Natural killer cell (primary cell): ENCODE measurements around the gene ADGRE3. TPM values are rescaled to one million over a fixed set of nuclear protein-coding genes. Genes with fewer than 3 reads are reported as not detected.
"Not testable (repeated sequence)": the region's sequence is repeated elsewhere in the genome, so short reads cannot be mapped to it uniquely, and the experiment has no call there.

Experiments
- ATAC-seq, 3 donors: fragments of 150-1000 bp in 2 of 3; fragments of 200-7000 bp in 1 of 3; cut with Tn5 transposase; 1 replicate in 1 of 3; 2 replicates in 2 of 3; pipeline ENCODE4 v1.10.0; 2021; ENCODE audit warnings: mild to moderate bottlenecking in 2 of 3, moderate library complexity in 2 of 3
- DNase-seq, 2 donors: peaks; one replicate each; pipeline versions ENCODE4 v3.0.0 to v3.0.0-alpha.2; 2013 to 2021; ENCODE audit warnings: mixed read lengths in 1 of 2
- H3K27ac ChIP-seq: one replicate; pipeline ENCODE4 v1.5.1; 2013; ENCODE audit warnings: mild to moderate bottlenecking, low read length
- H3K27me3 ChIP-seq: one replicate; pipeline ENCODE4 v1.6.1; 2013; ENCODE audit warnings: low read length; ENCODE audit not compliant: control insufficient read depth, insufficient read depth
- H3K36me3 ChIP-seq: one replicate; pipeline ENCODE4 v1.6.1; 2013; ENCODE audit warnings: low read length; ENCODE audit not compliant: control insufficient read depth, insufficient read depth
- H3K4me1 ChIP-seq: one replicate; pipeline ENCODE4 v1.6.1; 2013; ENCODE audit warnings: low read length; ENCODE audit not compliant: control insufficient read depth, insufficient read depth
- H3K4me3 ChIP-seq: one replicate; pipeline ENCODE4 v1.5.1; 2013; ENCODE audit warnings: low read length
- H3K9me3 ChIP-seq: one replicate; pipeline ENCODE4 v1.6.1; 2013; ENCODE audit warnings: low read length; ENCODE audit not compliant: control insufficient read depth, insufficient read depth
- H3K27ac Mint-ChIP-seq, 2 donors: one replicate each; pipeline ENCODE4 v1.8.0; 2022; ENCODE audit warnings: mild to moderate bottlenecking in 2 of 2, mixed read lengths in 2 of 2, moderate library complexity in 1 of 2
- H3K27me3 Mint-ChIP-seq, 2 donors: one replicate each; pipeline ENCODE4 v1.8.0; 2022; ENCODE audit warnings: low read depth in 2 of 2, mixed read lengths in 2 of 2
- H3K36me3 Mint-ChIP-seq: one replicate; pipeline ENCODE4 v1.8.0; 2022; ENCODE audit warnings: mixed read lengths
- H3K4me1 Mint-ChIP-seq, 2 donors: one replicate each; pipeline ENCODE4 v1.8.0; 2022; ENCODE audit warnings: mixed read lengths in 2 of 2
- H3K4me3 Mint-ChIP-seq: one replicate; pipeline ENCODE4 v1.8.0; 2022; ENCODE audit warnings: mild to moderate bottlenecking, moderate library complexity, mixed read lengths
- H3K9me3 Mint-ChIP-seq, 2 donors: one replicate each; pipeline ENCODE4 v1.8.0; 2022; ENCODE audit warnings: mixed read lengths in 2 of 2
- CTCF ChIP-seq: fragments of 200-600 bp; IDR thresholded peaks from one replicate; pipeline ENCODE4 v1.8.0; 2022; ENCODE audit warnings: antibody characterized with exemption
- WGBS: methylation state at CpG from one replicate; pipeline ENCODE4 v1.1.7; 2013; ENCODE audit warnings: missing lambda C conversion rate; ENCODE audit not compliant: insufficient coverage; 5-methylcytosine and 5-hydroxymethylcytosine counted together
- intact Hi-C: fragments of 100-400 bp; cut with micrococcal nuclease; formaldehyde crosslinking; loops from one replicate; pipeline ENCODE4 v1.14.2; 2022
- total RNA-seq, 4 donors: library from RNA; stranded (reverse); fragments of 120-200 nt in 1 of 4; gene quantifications; one replicate each; pipeline versions ENCODE4 v1.2.3 to v1.2.4, GENCODE V29; 2013 to 2022

Gene ADGRE3
- total RNA-seq, 3 donors from 2014 or later (not counting 1 experiment from before 2014, with no cell fraction given) = 0.59 to 9.1 (median 1.0) TPM

GRCh38 chr19:14612657-14613056 is 62.0 kb downstream of the ADGRE3 start:
- no peaks in the 10 kb centered on the region for H3K27me3 ChIP-seq
- DNase-seq (no peak), ATAC-seq (no peak)
- H3K4me3 ChIP-seq = no peak overlapping the region
- H3K27ac ChIP-seq = peak overlapping the region; percentile 75
- Mint-ChIP-seq H3K9me3 (no peaks in the 10 kb centered on the region), H3K27ac (no peak overlapping the region), H3K4me1 (no peaks in the 10 kb centered on the region), H3K4me3 (no peak overlapping the region), H3K27me3 (peaks cover 6 to 9% of the 10 kb centered on the region in 2 donors), H3K36me3 (no peaks in the 10 kb centered on the region)
- no peaks in the 10 kb centered on the region for H3K36me3 ChIP-seq
- WGBS = 96% methylated on average over 4 of the region's 4 CpGs
- no peaks in the 10 kb centered on the region for H3K9me3 ChIP-seq
- peaks cover 17% of the 10 kb centered on the region for H3K4me1 ChIP-seq
- TF ChIP-seq CTCF = no peak
- intact Hi-C loops = no loop called here

GRCh38 chr19:14612242-14612641 is 62.4 kb downstream of the ADGRE3 start:
- H3K36me3 Mint-ChIP-seq, H3K36me3 ChIP-seq, H3K4me3 Mint-ChIP-seq, H3K27me3 Mint-ChIP-seq, H3K4me1 Mint-ChIP-seq, intact Hi-C loops, H3K27ac Mint-ChIP-seq, DNase-seq, H3K9me3 Mint-ChIP-seq, H3K9me3 ChIP-seq, H3K27me3 ChIP-seq, H3K4me3 ChIP-seq, H3K27ac ChIP-seq, ATAC-seq: not testable (repeated sequence)
- peaks cover 17% of the 10 kb centered on the region for H3K4me1 ChIP-seq
- WGBS = 85% methylated on average over 5 of the region's 5 CpGs

GRCh38 chr19:14611051-14611450 is 63.6 kb downstream of the ADGRE3 start:
- peaks cover under 1 to 4% of the 10 kb centered on the region in 2 donors for H3K27me3 Mint-ChIP-seq
- H3K4me1 ChIP-seq = peaks cover 17% of the 10 kb centered on the region
- H3K27ac ChIP-seq = no peak overlapping the region
- H3K27ac Mint-ChIP-seq = no peak overlapping the region
- H3K27me3 ChIP-seq = no peaks in the 10 kb centered on the region
- no peaks in the 10 kb centered on the region for H3K36me3 ChIP-seq
- no peak overlapping the region for H3K4me3 Mint-ChIP-seq
- whole genome bisulfite sequencing = 42% methylated on average over 4 of the region's 4 CpGs
- no peaks in the 10 kb centered on the region for H3K4me1 Mint-ChIP-seq
- H3K4me3 ChIP-seq = no peak overlapping the region
- no peak for TF ChIP-seq CTCF
- no peaks in the 10 kb centered on the region for H3K9me3 Mint-ChIP-seq
- no peaks in the 10 kb centered on the region for H3K36me3 Mint-ChIP-seq
- no peaks in the 10 kb centered on the region for H3K9me3 ChIP-seq
- ATAC-seq (no peak), DNase-seq (no peak)
- intact Hi-C loops = no loop called here

GRCh38 chr19:14606627-14607026 is 68.0 kb downstream of the ADGRE3 start:
- 78% methylated on average over 7 of the region's 9 CpGs for WGBS
- no peak for TF ChIP-seq CTCF
- peaks cover 0 to 3% of the 10 kb centered on the region in 2 donors for H3K27me3 Mint-ChIP-seq

More at GRCh38 chr19:14606627-14607026, 68.0 kb downstream of the ADGRE3 start:
- Mint-ChIP-seq H3K4me3 (no peak overlapping the region), H3K4me1 (peaks cover 0 to 4% of the 10 kb centered on the region in 2 donors), H3K27ac (no peak overlapping the region), H3K9me3 (no peaks in the 10 kb centered on the region), H3K36me3 (no peaks in the 10 kb centered on the region)
- H3K27ac ChIP-seq = no peak overlapping the region
- ATAC-seq (no peak), DNase-seq (no peak)
- no peaks in the 10 kb centered on the region for H3K27me3 ChIP-seq
- H3K4me1 ChIP-seq = peaks cover 4% of the 10 kb centered on the region
- no peaks in the 10 kb centered on the region for H3K9me3 ChIP-seq
- no peak overlapping the region for H3K4me3 ChIP-seq
- intact Hi-C loops = no loop called here
- H3K36me3 ChIP-seq = no peaks in the 10 kb centered on the region
